Lung (tissue), 12 donors: Measurements from ENCODE around the gene PSMB3. TPM values are rescaled to one million over a fixed set of nuclear protein-coding genes. Genes with fewer than 3 reads are reported as not detected.
A peak's percentile ranks its signal among the peaks of the same experiment; 100 is the strongest.

Experiments
- ATAC-seq: fragments of 200-7000 bp; cut with Tn5 transposase; one replicate; pipeline ENCODE4 v1.9.1; 2020; ENCODE audit warnings: moderate number of reproducible peaks; ENCODE audit not compliant: insufficient read depth, low FRiP score
- DNase-seq, 3 donors: peaks; one replicate each; pipeline ENCODE4 v3.0.0-alpha.2; 2013 to 2017
- H3K27ac ChIP-seq, 2 donors: one replicate each; pipeline ENCODE4 v1.5.1; 2013; ENCODE audit warnings: mild to moderate bottlenecking in 2 of 2, moderate library complexity in 2 of 2, control low read depth in 1 of 2, inconsistent platforms in 1 of 2, low read depth in 1 of 2, low read length in 1 of 2
- H3K27me3 ChIP-seq, 3 donors: one replicate each; pipeline ENCODE4 v1.5.1; 2013; ENCODE audit warnings: low read length in 2 of 3; ENCODE audit not compliant: control insufficient read depth in 3 of 3, insufficient read depth in 3 of 3
- H3K36me3 ChIP-seq, 4 donors: one replicate each; pipeline ENCODE4 v1.5.1; 2013; ENCODE audit warnings: low read length in 4 of 4, mild to moderate bottlenecking in 1 of 4, moderate library complexity in 1 of 4; ENCODE audit not compliant: control insufficient read depth in 4 of 4, insufficient read depth in 4 of 4
- H3K4me1 ChIP-seq, 5 donors: one replicate each; pipeline ENCODE4 v1.5.1; 2013; ENCODE audit warnings: low read length in 5 of 5, mild to moderate bottlenecking in 2 of 5, moderate library complexity in 1 of 5; ENCODE audit not compliant: control insufficient read depth in 5 of 5, insufficient read depth in 5 of 5
- H3K4me3 ChIP-seq: one replicate; pipeline ENCODE4 v1.5.1; 2013; ENCODE audit warnings: mild to moderate bottlenecking, control low read depth, moderate library complexity
- H3K9ac ChIP-seq, 2 donors: one replicate each; pipeline ENCODE4 v1.5.1; 2013; ENCODE audit warnings: low read length in 2 of 2, control low read depth in 1 of 2; ENCODE audit not compliant: insufficient read depth in 1 of 2
- H3K9me3 ChIP-seq, 4 donors: one replicate each; pipeline ENCODE4 v1.5.1; 2013; ENCODE audit warnings: low read length in 3 of 4, mild to moderate bottlenecking in 1 of 4, moderate library complexity in 1 of 4; ENCODE audit not compliant: control insufficient read depth in 4 of 4, insufficient read depth in 3 of 4
- CTCF ChIP-seq: IDR thresholded peaks from 2 replicates; pipeline ENCODE4 v1.5.1; 2012; ENCODE audit warnings: mild to moderate bottlenecking; ENCODE audit errors: control extremely low read depth, extremely low read depth
- WGBS, 2 donors: extraction: QIAGEN DNeasy Blood & Tissue Kit; methylation state at CpG; one replicate each; pipeline ENCODE4 v1.1.7; 2013; 5-methylcytosine and 5-hydroxymethylcytosine counted together
- polyA plus RNA-seq, 2 donors: library from polyadenylated mRNA; stranded (reverse); fragments of 200-250 nt; gene quantifications; one replicate each; pipeline ENCODE4 v1.2.1, GENCODE V29; 2013
- total RNA-seq, 2 donors: library from RNA; depleted of rRNA in 1 of 2; stranded (reverse); fragments of >200 nt in 1 of 2; gene quantifications; one replicate each; pipeline ENCODE4 v1.2.1, GENCODE V29; 2014 to 2021
- donor health status: control.
- donor health status: control.
- donor health status: Bipolar disorder and iron deficiency.
- donor health status: healthy.
- donor health status: DM: yes; HTN: yes; CAD: no.

The PSMB3 gene
- total and polyA plus RNA-seq, 4 donors: 81.3 to 374 (median 234) TPM

GRCh38 chr17:38747463-38748148 lies 4.9 kb upstream of the PSMB3 start:
- Histone ChIP-seq H3K4me3 (peak overlapping the region; percentile 87), H3K36me3 (no peaks in the 10 kb centered on the region), H3K9ac (peak overlapping the region; percentile 65 to 73), H3K4me1 (peaks cover 0 to 69% (median 20%) of the 10 kb centered on the region in 5 donors), H3K27me3 (peaks cover 0 to 16% (median 10%) of the 10 kb centered on the region in 3 donors), H3K27ac (peak overlapping the region; percentile 76 to 86), H3K9me3 (no peaks in the 10 kb centered on the region)
- DNase-seq (peak; percentile 61 to 73 (median 66)), ATAC-seq (no peak)
- TF ChIP-seq CTCF: no peak
- 0 to 1% methylated on average over 31 to 64 of the region's 64 CpGs for WGBS, 2 donors

GRCh38 chr17:38748149-38748891 lies 4.2 kb upstream of the PSMB3 start, which contains the start of gene PCGF2:
TSS of gene PCGF2 (minus strand) at chr17:38748336. CDS start at chr17:38740402, 7,934 bp downstream.
- TF ChIP-seq CTCF: no peak
- Histone ChIP-seq H3K4me3 (peak within 1 kb of the TSS; percentile 87), H3K36me3 (no peaks in the 10 kb centered on the region), H3K9me3 (no peaks in the 10 kb centered on the region), H3K9ac (peak within 1 kb of the TSS; percentile 65 to 73), H3K27ac (peak within 1 kb of the TSS; percentile 92 to 94), H3K4me1 (peaks cover 0 to 65% (median 14%) of the 10 kb centered on the region in 5 donors), H3K27me3 (peaks cover 0 to 16% (median 10%) of the 10 kb centered on the region in 3 donors)
- 0 to 2% methylated on average over 33 to 46 of the region's 47 CpGs for WGBS, 2 donors
- peak; percentile 29 for ATAC-seq
- peak; percentile 95 to 98 (median 96) for DNase-seq

- Histone ChIP-seq H3K36me3 (peaks cover 0 to 3% (median 0%) of the 10 kb centered on the region in 4 donors), H3K9me3 (no peaks in the 10 kb centered on the region), H3K27me3 (peaks cover 0 to 16% (median 10%) of the 10 kb centered on the region in 3 donors), H3K4me1 (peaks cover 4 to 64% (median 13%) of the 10 kb centered on the region in 5 donors), H3K27ac (peak overlapping the region; percentile 92 to 94), H3K4me3 (peak overlapping the region; percentile 53), H3K9ac (no peak overlapping the region)
- ATAC-seq (no peak), DNase-seq (no peak)
- no peak for TF ChIP-seq CTCF
- WGBS, 2 donors: 1 to 2% methylated on average over 29 to 32 of the region's 32 CpGs
Measured at GRCh38 chr17:38748892-38749222, 3.7 kb upstream of the PSMB3 start.
